ENCODE results near the gene DPEP1. TPM values are rescaled to one million over a fixed set of nuclear protein-coding genes. Genes with fewer than 3 reads are reported as not detected.

DPEP1 gene
- total RNA-seq, 2 experiments from 2014 or later = not detected

DNA sequence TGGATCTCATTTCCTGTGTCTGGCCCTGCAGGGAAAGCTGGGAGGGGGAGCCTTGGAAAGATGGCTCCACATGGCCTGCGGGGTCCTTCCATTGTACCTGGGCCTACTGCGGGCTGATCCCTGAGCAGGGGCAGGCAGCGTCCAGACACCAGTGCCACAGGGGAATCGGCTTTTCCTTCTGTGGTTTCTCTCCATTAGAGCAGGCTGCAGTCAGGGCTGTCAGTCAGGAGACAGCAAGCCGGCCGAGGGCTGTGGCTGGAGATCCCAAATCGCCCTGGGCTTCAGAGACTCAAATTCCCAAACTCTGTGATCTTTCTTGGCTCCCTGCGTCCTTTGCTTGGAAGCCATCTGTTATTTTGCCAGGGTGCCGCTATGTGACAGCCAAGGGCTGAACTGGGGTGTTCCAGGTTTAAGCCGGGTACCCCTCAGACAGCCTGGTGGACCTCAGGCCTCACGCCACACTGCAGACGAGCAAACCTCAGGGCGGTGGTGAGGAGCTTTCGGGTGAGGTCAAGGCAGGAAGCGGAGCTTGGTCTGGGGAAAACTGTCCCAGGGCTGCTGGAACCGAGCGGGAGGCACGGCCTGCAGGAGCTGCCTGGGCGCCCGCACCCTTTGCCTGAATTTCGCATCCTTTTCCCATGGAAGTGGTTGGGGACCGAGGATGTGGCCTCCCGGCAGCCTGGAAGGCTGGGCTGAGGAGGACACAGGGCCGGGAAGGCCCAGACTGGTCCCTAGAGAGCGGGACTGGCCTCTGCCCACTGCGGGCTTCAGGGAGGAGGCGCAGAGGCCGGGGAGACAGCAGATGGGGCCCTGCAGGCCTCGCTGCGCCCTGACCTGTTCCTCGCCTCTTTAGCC lies 39.4 kb upstream of the DPEP1 start:
- Histone ChIP-seq H3K27ac (ENCODE audit: low read depth in 1 of 2, low read length in 2 of 2) (no peak overlapping the region), H3K9me3 (ENCODE audit: control insufficient read depth in 1 of 2, insufficient read depth in 1 of 2, low read length in 2 of 2) (peaks cover 0 to 7% of the 10 kb centered on the region in 2 experiments), H3K4me3 (ENCODE audit: low read length) (no peak overlapping the region), H3K27me3 (ENCODE audit: control insufficient read depth in 1 of 2, insufficient read depth in 2 of 2, low read length in 2 of 2) (peaks cover 11 to 14% of the 10 kb centered on the region in 2 experiments), H3K36me3 (ENCODE audit: insufficient read depth, low read length) (no peaks in the 10 kb centered on the region), H3K4me1 (ENCODE audit: insufficient read depth, low read length) (peaks cover 34% of the 10 kb centered on the region)
- TF ChIP-seq, protein P1, sequence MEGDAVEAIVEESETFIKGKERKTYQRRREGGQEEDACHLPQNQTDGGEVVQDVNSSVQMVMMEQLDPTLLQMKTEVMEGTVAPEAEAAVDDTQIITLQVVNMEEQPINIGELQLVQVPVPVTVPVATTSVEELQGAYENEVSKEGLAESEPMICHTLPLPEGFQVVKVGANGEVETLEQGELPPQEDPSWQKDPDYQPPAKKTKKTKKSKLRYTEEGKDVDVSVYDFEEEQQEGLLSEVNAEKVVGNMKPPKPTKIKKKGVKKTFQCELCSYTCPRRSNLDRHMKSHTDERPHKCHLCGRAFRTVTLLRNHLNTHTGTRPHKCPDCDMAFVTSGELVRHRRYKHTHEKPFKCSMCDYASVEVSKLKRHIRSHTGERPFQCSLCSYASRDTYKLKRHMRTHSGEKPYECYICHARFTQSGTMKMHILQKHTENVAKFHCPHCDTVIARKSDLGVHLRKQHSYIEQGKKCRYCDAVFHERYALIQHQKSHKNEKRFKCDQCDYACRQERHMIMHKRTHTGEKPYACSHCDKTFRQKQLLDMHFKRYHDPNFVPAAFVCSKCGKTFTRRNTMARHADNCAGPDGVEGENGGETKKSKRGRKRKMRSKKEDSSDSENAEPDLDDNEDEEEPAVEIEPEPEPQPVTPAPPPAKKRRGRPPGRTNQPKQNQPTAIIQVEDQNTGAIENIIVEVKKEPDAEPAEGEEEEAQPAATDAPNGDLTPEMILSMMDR (IDR thresholded peaks at IDR 0.05) = no peak
- peaks cover 16% of the 10 kb centered on the region for H3K4me1 Mint-ChIP-seq (ENCODE audit: low read depth)
- H3K4me3 Mint-ChIP-seq = peak overlapping the region; percentile 30
- H3K27me3 Mint-ChIP-seq = peaks cover 20% of the 10 kb centered on the region
- intact Hi-C loops (cut with DNase I, micrococcal nuclease) = loop anchor here in 1 of 2 experiments (10.0 kb wide), 1 partner anchor 291 kb away; no protein-coding TSS in a partner anchor
- POLR2A ChIA-PET = no interaction called here
- CTCF ChIA-PET = no interaction called here
- H3K36me3 Mint-ChIP-seq (ENCODE audit: low read depth) = no peaks in the 10 kb centered on the region
- H3K27ac Mint-ChIP-seq = no peak overlapping the region
- H3K9me3 Mint-ChIP-seq = no peaks in the 10 kb centered on the region
- peak in 1 of 14 experiments; percentile 4 for DNase-seq
- no peak for ATAC-seq (ENCODE audit: poor library complexity)

DNA sequence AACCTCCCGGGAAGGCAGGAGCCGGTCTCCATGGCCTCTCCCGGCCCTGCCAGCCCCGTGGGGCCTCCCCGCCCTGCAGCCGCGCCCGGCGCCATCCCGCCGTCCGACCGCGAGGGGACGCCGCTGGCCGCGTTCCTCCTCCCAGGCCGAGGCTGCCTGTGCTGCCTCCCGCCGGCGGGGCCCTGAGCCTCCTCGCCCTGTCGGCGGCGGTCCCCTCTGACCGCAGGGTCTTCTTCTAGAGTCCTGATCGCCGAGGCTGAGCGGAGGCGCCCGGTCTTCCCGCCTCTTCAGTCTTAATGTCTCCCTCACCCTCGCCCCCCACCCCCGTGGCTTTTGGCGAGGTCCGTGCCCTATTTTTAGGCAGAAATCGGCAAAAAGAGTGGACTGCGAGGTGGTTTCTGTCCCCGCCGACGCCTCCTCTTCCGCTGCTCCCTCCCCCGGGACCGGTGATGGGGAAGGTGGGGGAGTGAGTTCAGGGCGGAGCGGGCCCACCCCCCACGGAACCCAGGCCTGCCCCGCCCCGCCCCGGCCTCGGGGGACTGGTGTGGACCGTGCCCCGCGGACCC lies 38.7 kb upstream of the DPEP1 start:
- H3K4me3 ChIP-seq (ENCODE audit: low read length) = peak overlapping the region; percentile 39

More for the DNA sequence above, 38.7 kb upstream of the DPEP1 start:
- no peak overlapping the region for H3K27ac ChIP-seq (ENCODE audit: low read depth in 1 of 2, low read length in 2 of 2)
- CTCF ChIA-PET = no interaction called here
- Mint-ChIP-seq H3K36me3 (ENCODE audit: low read depth) (no peaks in the 10 kb centered on the region), H3K4me3 (peak overlapping the region; percentile 45), H3K27ac (no peak overlapping the region), H3K9me3 (no peaks in the 10 kb centered on the region), H3K4me1 (ENCODE audit: low read depth) (peaks cover 16% of the 10 kb centered on the region), H3K27me3 (peaks cover 20% of the 10 kb centered on the region)
- DNase-seq (peak; percentile 10 to 77 (median 49)), ATAC-seq (ENCODE audit: poor library complexity) (peak; percentile 67)
- peaks cover 0 to 7% of the 10 kb centered on the region in 2 experiments for H3K9me3 ChIP-seq (ENCODE audit: control insufficient read depth in 1 of 2, insufficient read depth in 1 of 2, low read length in 2 of 2)
- TF ChIP-seq, protein P1 (IDR thresholded peaks at IDR 0.05) = peak; percentile 34
- POLR2A ChIA-PET = interaction anchor here (1.1 kb wide), 1 partner anchor 19 kb away, joined by 3 read pairs; no protein-coding TSS in a partner anchor
- no peaks in the 10 kb centered on the region for H3K36me3 ChIP-seq (ENCODE audit: insufficient read depth, low read length)
- peaks cover 34% of the 10 kb centered on the region for H3K4me1 ChIP-seq (ENCODE audit: insufficient read depth, low read length)
- intact Hi-C loops (cut with DNase I, micrococcal nuclease) = loop anchor here in 1 of 2 experiments (1.0 to 10.0 kb wide), 2 partner anchors 67 to 290 kb away; no protein-coding TSS in a partner anchor
- peaks cover 11 to 14% of the 10 kb centered on the region in 2 experiments for H3K27me3 ChIP-seq (ENCODE audit: control insufficient read depth in 1 of 2, insufficient read depth in 2 of 2, low read length in 2 of 2)

Measured in CD4-positive, alpha-beta T cell (primary cell).